Measurements from ENCODE around the gene CLDN5.

Gene CLDN5

DNA sequence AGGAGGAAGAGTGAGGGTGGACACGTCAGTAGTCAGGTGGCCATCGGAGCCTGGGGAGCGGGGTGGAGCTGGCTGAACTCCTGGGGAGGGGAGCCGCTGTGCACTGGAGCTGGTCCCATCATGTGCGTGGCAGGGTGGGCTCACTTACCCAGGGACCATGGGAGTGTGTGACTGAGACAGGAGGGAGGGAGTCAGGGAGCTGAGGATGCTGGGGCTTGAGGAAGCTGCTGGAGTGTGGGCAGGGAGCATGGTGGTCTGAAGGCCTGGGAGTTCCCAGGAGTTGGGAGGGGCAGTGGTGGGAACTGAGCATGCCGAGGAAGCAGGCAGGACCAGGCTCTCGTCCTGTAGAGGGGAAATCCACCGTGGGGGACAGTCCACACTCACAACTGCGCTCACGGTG is 18.0 kb downstream of the CLDN5 start:
- H3K4me3 ChIP-seq (ENCODE audit: low read length in 2 of 2): no peak overlapping the region
- no peaks in the 10 kb centered on the region for H3K9me3 ChIP-seq (ENCODE audit: control insufficient read depth in 2 of 2, low read length in 2 of 2)
- no peaks in the 10 kb centered on the region for H3K36me3 ChIP-seq (ENCODE audit: control insufficient read depth in 2 of 2, insufficient read depth in 2 of 2, low read length in 2 of 2)
- H3K4me1 ChIP-seq (ENCODE audit: control insufficient read depth in 2 of 2, insufficient read depth in 2 of 2, low read length in 2 of 2): no peaks in the 10 kb centered on the region
- H3K9ac ChIP-seq (ENCODE audit: low read depth in 1 of 2, low read length in 2 of 2): no peak overlapping the region
- no peak overlapping the region for H3K27ac ChIP-seq (ENCODE audit: low read depth in 2 of 2, low read length in 2 of 2)
- H3K27me3 ChIP-seq (ENCODE audit: control insufficient read depth in 2 of 2, insufficient read depth in 2 of 2, low read length in 2 of 2): no peaks in the 10 kb centered on the region

- Histone ChIP-seq H3K4me3 (ENCODE audit: low read length in 2 of 2) (no peak overlapping the region), H3K27me3 (ENCODE audit: control insufficient read depth in 2 of 2, insufficient read depth in 2 of 2, low read length in 2 of 2) (no peaks in the 10 kb centered on the region), H3K36me3 (ENCODE audit: control insufficient read depth in 2 of 2, insufficient read depth in 2 of 2, low read length in 2 of 2) (no peaks in the 10 kb centered on the region), H3K27ac (ENCODE audit: low read depth in 2 of 2, low read length in 2 of 2) (no peak overlapping the region), H3K4me1 (ENCODE audit: control insufficient read depth in 2 of 2, insufficient read depth in 2 of 2, low read length in 2 of 2) (no peaks in the 10 kb centered on the region), H3K9ac (ENCODE audit: low read depth in 1 of 2, low read length in 2 of 2) (no peak overlapping the region), H3K9me3 (ENCODE audit: control insufficient read depth in 2 of 2, low read length in 2 of 2) (no peaks in the 10 kb centered on the region)
Measured at GRCh38 chr22:19505735-19506126, 18.5 kb downstream of the CLDN5 start.

DNA sequence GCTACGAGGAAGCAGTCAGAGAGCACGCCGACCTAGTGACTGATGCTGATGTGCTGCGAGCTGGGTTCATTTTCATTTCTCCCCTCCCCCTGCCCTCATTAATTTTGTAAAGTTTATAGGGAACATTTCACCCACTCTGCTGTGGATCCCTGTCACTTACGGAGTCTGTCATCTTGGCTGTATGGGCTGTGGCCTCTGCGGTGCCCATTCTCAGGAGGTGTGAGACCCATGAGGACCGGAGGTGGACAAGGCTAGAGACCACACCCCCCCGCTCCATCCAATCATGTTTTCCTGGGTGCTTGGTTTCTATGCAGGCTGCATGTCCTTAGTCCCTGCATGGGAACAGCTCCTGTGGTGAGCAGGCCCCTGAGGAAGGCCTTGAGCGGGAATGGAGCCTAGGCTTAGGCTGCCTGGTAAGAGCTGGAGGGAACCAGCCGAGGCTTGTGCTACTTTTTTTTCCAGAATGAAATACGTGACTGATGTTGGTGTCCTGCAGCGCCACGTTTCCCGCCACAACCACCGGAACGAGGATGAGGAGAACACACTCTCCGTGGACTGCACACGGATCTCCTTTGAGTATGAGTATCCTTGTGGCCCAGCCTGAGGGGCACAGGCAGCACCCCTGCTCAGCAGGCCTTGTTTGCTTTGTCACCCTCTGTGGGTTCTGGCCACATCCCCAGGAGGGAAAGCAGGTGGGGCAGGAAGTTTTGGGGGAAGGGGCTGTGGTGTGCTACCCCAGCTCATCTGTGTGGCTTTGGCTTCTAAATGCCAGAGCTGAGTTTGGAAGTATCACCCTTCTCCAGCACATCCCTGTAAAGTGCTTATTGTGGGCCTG is 19.1 kb downstream of the CLDN5 start:
- Histone ChIP-seq H3K27ac (ENCODE audit: low read depth in 2 of 2, low read length in 2 of 2) (no peak overlapping the region), H3K9ac (ENCODE audit: low read depth in 1 of 2, low read length in 2 of 2) (no peak overlapping the region), H3K9me3 (ENCODE audit: control insufficient read depth in 2 of 2, low read length in 2 of 2) (no peaks in the 10 kb centered on the region), H3K4me3 (ENCODE audit: low read length in 2 of 2) (no peak overlapping the region), H3K27me3 (ENCODE audit: control insufficient read depth in 2 of 2, insufficient read depth in 2 of 2, low read length in 2 of 2) (no peaks in the 10 kb centered on the region), H3K4me1 (ENCODE audit: control insufficient read depth in 2 of 2, insufficient read depth in 2 of 2, low read length in 2 of 2) (no peaks in the 10 kb centered on the region), H3K36me3 (ENCODE audit: control insufficient read depth in 2 of 2, insufficient read depth in 2 of 2, low read length in 2 of 2) (no peaks in the 10 kb centered on the region)

- H3K27me3 ChIP-seq (ENCODE audit: control insufficient read depth in 2 of 2, insufficient read depth in 2 of 2, low read length in 2 of 2): no peaks in the 10 kb centered on the region
- no peak overlapping the region for H3K27ac ChIP-seq (ENCODE audit: low read depth in 2 of 2, low read length in 2 of 2)
- H3K4me3 ChIP-seq (ENCODE audit: low read length in 2 of 2): no peak overlapping the region
- no peaks in the 10 kb centered on the region for H3K36me3 ChIP-seq (ENCODE audit: control insufficient read depth in 2 of 2, insufficient read depth in 2 of 2, low read length in 2 of 2)
- no peaks in the 10 kb centered on the region for H3K9me3 ChIP-seq (ENCODE audit: control insufficient read depth in 2 of 2, low read length in 2 of 2)
- H3K4me1 ChIP-seq (ENCODE audit: control insufficient read depth in 2 of 2, insufficient read depth in 2 of 2, low read length in 2 of 2): no peaks in the 10 kb centered on the region
- no peak overlapping the region for H3K9ac ChIP-seq (ENCODE audit: low read depth in 1 of 2, low read length in 2 of 2)
Measured at GRCh38 chr22:19503869-19504268, 20.3 kb downstream of the CLDN5 start.

- Histone ChIP-seq H3K27me3 (ENCODE audit: control insufficient read depth in 2 of 2, insufficient read depth in 2 of 2, low read length in 2 of 2) (no peaks in the 10 kb centered on the region), H3K9ac (ENCODE audit: low read depth in 1 of 2, low read length in 2 of 2) (no peak overlapping the region), H3K9me3 (ENCODE audit: control insufficient read depth in 2 of 2, low read length in 2 of 2) (no peaks in the 10 kb centered on the region), H3K4me3 (ENCODE audit: low read length in 2 of 2) (no peak overlapping the region), H3K27ac (ENCODE audit: low read depth in 2 of 2, low read length in 2 of 2) (no peak overlapping the region), H3K36me3 (ENCODE audit: control insufficient read depth in 2 of 2, insufficient read depth in 2 of 2, low read length in 2 of 2) (no peaks in the 10 kb centered on the region), H3K4me1 (ENCODE audit: control insufficient read depth in 2 of 2, insufficient read depth in 2 of 2, low read length in 2 of 2) (no peaks in the 10 kb centered on the region)
Measured at GRCh38 chr22:19503367-19503766, 20.8 kb downstream of the CLDN5 start.

DNA sequence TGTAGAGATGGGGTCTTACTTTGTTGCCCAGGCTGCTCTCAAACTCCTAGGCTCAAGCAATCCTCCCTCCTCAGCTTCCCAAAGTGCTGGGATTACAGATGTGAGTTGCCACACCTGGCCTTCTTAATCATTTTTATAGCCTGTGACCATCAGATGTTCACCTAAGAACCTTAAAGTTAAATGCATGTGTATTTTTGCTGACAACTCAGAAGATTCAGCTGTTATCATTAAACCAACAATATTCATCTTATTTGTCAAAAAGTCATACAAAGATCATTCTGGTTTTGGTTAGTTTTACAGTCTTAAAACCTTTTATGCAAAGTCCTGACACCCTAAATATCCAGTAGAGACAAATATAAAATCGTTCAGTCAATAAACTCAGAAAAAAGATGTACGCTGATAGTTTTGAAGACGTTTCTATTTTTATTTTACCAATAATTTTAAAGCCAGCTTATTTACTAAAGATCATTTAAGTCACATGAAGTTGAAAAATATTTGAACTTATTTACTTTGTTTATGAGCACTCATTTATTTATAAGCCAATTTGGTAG is 22.2 kb downstream of the CLDN5 start:
- Histone ChIP-seq H3K9me3 (ENCODE audit: control insufficient read depth in 2 of 2, low read length in 2 of 2) (no peaks in the 10 kb centered on the region), H3K9ac (ENCODE audit: low read depth in 1 of 2, low read length in 2 of 2) (no peak overlapping the region), H3K4me1 (ENCODE audit: control insufficient read depth in 2 of 2, insufficient read depth in 2 of 2, low read length in 2 of 2) (no peaks in the 10 kb centered on the region), H3K36me3 (ENCODE audit: control insufficient read depth in 2 of 2, insufficient read depth in 2 of 2, low read length in 2 of 2) (no peaks in the 10 kb centered on the region), H3K4me3 (ENCODE audit: low read length in 2 of 2) (no peak overlapping the region), H3K27me3 (ENCODE audit: control insufficient read depth in 2 of 2, insufficient read depth in 2 of 2, low read length in 2 of 2) (no peaks in the 10 kb centered on the region), H3K27ac (ENCODE audit: low read depth in 2 of 2, low read length in 2 of 2) (no peak overlapping the region)

- H3K27ac ChIP-seq (ENCODE audit: low read depth in 2 of 2, low read length in 2 of 2): no peak overlapping the region
- no peaks in the 10 kb centered on the region for H3K4me1 ChIP-seq (ENCODE audit: control insufficient read depth in 2 of 2, insufficient read depth in 2 of 2, low read length in 2 of 2)
- no peak overlapping the region for H3K4me3 ChIP-seq (ENCODE audit: low read length in 2 of 2)
- H3K9ac ChIP-seq (ENCODE audit: low read depth in 1 of 2, low read length in 2 of 2): no peak overlapping the region
- H3K36me3 ChIP-seq (ENCODE audit: control insufficient read depth in 2 of 2, insufficient read depth in 2 of 2, low read length in 2 of 2): no peaks in the 10 kb centered on the region
- no peaks in the 10 kb centered on the region for H3K9me3 ChIP-seq (ENCODE audit: control insufficient read depth in 2 of 2, low read length in 2 of 2)
- no peaks in the 10 kb centered on the region for H3K27me3 ChIP-seq (ENCODE audit: control insufficient read depth in 2 of 2, insufficient read depth in 2 of 2, low read length in 2 of 2)
Measured at GRCh38 chr22:19499880-19500242, 24.3 kb downstream of the CLDN5 start.

DNA sequence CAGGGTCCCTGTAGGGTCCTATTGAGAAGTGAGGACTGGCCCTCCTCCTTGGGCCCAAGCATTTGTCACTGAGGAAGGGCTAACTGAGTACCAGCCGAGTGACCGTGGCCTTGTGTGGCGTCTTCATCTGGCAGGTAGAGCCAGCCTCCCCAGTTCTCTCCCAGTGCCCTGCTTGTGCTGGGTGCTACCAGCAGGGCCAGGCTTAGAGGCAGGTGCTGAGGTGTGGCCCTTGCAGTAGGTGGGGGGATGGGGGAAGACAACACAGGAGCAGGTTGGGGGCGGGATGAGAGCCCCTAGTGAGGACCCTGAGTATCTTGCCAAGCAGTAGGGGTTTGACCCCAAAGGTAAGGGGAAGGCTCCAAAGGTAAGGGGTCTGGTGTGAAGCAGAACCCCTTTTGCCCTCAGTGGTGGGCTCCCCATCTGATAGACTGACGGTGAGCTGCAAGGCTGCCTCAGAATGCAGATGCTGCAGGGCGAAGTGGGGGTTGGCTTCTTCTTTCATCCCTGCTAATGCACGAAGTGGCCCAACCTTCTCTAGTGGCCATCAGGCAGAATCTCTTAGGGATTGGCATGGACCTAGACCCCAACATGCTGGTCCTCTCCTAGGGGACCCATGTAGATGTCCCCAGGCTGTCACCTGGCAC is 24.9 kb downstream of the CLDN5 start:
- Histone ChIP-seq H3K27me3 (ENCODE audit: control insufficient read depth in 2 of 2, insufficient read depth in 2 of 2, low read length in 2 of 2) (no peaks in the 10 kb centered on the region), H3K4me1 (ENCODE audit: control insufficient read depth in 2 of 2, insufficient read depth in 2 of 2, low read length in 2 of 2) (no peaks in the 10 kb centered on the region), H3K9ac (ENCODE audit: low read depth in 1 of 2, low read length in 2 of 2) (no peak overlapping the region), H3K27ac (ENCODE audit: low read depth in 2 of 2, low read length in 2 of 2) (no peak overlapping the region), H3K4me3 (ENCODE audit: low read length in 2 of 2) (no peak overlapping the region), H3K9me3 (ENCODE audit: control insufficient read depth in 2 of 2, low read length in 2 of 2) (no peaks in the 10 kb centered on the region), H3K36me3 (ENCODE audit: control insufficient read depth in 2 of 2, insufficient read depth in 2 of 2, low read length in 2 of 2) (no peaks in the 10 kb centered on the region)

- H3K4me3 ChIP-seq (ENCODE audit: low read length in 2 of 2): no peak overlapping the region
- H3K27me3 ChIP-seq (ENCODE audit: control insufficient read depth in 2 of 2, insufficient read depth in 2 of 2, low read length in 2 of 2): no peaks in the 10 kb centered on the region
Measured at GRCh38 chr22:19498866-19499190, 25.4 kb downstream of the CLDN5 start.

DNA sequence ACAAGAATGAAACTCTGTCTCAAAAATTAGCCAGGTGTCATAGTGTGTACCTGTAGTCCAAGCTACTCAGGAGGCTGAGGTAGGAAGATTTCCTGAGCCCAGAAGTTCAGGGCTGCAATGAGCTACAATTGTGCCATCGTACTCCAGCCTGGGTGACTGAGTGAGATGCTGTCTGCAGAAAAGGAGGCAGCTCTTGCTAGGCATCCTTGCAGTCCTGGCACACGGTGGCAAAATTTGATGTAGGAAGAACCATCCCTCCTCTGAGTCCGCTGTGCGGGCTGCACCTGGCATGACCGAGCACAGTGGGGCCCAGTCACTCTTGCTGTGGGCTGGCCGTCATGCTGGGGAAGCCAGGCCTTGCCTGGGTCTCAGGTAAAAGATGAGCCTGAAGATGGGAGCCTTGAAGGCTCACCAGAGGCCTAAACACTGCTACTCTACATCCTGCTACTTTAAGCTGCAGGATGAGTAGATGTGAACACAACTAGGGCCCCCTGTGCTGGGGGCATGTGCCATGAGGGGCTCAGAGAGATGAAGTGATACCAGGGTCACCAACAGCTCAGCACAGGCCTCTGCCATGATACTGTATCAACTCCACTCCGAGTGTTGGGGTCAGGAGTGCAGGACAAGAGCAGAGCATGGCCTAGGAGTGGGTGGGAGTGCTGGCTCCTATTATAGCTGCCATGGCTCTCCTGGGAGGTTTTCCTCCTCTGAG is 25.9 kb downstream of the CLDN5 start:
- Histone ChIP-seq H3K4me1 (ENCODE audit: control insufficient read depth in 2 of 2, insufficient read depth in 2 of 2, low read length in 2 of 2) (no peaks in the 10 kb centered on the region), H3K27me3 (ENCODE audit: control insufficient read depth in 2 of 2, insufficient read depth in 2 of 2, low read length in 2 of 2) (no peaks in the 10 kb centered on the region), H3K9ac (ENCODE audit: low read depth in 1 of 2, low read length in 2 of 2) (no peak overlapping the region), H3K27ac (ENCODE audit: low read depth in 2 of 2, low read length in 2 of 2) (no peak overlapping the region), H3K36me3 (ENCODE audit: control insufficient read depth in 2 of 2, insufficient read depth in 2 of 2, low read length in 2 of 2) (no peaks in the 10 kb centered on the region), H3K4me3 (ENCODE audit: low read length in 2 of 2) (no peak overlapping the region), H3K9me3 (ENCODE audit: control insufficient read depth in 2 of 2, low read length in 2 of 2) (no peaks in the 10 kb centered on the region)

More at GRCh38 chr22:19498866-19499190, 25.4 kb downstream of the CLDN5 start:
- H3K9me3 ChIP-seq (ENCODE audit: control insufficient read depth in 2 of 2, low read length in 2 of 2): no peaks in the 10 kb centered on the region
- H3K36me3 ChIP-seq (ENCODE audit: control insufficient read depth in 2 of 2, insufficient read depth in 2 of 2, low read length in 2 of 2): no peaks in the 10 kb centered on the region
- H3K9ac ChIP-seq (ENCODE audit: low read depth in 1 of 2, low read length in 2 of 2): no peak overlapping the region
- no peak overlapping the region for H3K27ac ChIP-seq (ENCODE audit: low read depth in 2 of 2, low read length in 2 of 2)
- no peaks in the 10 kb centered on the region for H3K4me1 ChIP-seq (ENCODE audit: control insufficient read depth in 2 of 2, insufficient read depth in 2 of 2, low read length in 2 of 2)
